Stimulated activated CD8-positive, alpha-beta memory T cell treated with anti-CD3 and anti-CD28 coated beads, Interleukin-2, amount 100 ng/mL, for 48 hours (primary cell): ENCODE data around the gene MTMR3.
"Not testable (repeated sequence)": the region's sequence is repeated elsewhere in the genome, so short reads cannot be mapped to it uniquely, and the experiment has no call there.

ENCODE experiments used
- DNase-seq, 2 donors: peaks; one replicate each; pipeline ENCODE4 v3.0.0-alpha.2; 2020; ENCODE audit warnings: low read depth in 2 of 2

The MTMR3 gene

DNA sequence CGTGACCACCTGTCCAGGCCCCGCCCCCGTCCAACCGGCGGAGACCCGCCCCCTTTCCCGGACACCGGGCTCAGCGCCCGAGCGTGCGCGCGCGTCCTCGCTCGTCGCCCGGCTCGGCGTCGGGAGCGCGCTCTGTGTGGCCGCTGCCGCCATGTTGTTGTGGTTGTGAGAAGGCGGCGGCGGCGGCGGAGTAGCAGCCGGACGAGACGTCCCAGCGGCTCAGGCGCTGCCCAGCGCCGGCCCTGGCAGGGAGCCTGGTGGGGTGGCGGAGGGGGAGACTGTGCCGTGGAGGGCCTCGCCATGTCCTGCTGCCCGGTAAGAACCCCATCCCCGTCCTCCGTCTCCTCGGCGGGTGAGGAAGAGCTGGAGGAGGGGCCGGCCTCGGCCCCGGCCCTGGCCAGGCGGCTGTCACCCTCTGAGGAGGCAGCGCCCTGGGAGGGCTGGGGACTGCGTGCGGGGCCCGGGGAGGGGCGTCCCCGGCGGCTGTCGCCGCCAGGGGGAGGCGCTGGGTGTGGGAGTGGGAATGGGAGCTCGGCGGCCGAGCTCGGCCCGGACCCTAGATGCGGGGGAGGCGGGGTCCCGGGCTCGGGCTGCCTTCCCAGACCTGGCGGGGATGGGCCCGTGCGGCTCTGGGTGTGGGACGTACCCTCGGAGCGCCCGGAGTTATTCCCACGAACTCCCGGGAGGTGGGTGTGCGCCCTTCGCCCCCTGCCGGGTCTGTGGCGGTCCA, at the start of gene MTMR3:
TSS of gene MTMR3 (plus strand) at position 130 of the 730 bp plus-strand sequence. CDS start 87,886 bp downstream, outside the sequence.
- peak; percentile 89 to 92 for DNase-seq

DNA sequence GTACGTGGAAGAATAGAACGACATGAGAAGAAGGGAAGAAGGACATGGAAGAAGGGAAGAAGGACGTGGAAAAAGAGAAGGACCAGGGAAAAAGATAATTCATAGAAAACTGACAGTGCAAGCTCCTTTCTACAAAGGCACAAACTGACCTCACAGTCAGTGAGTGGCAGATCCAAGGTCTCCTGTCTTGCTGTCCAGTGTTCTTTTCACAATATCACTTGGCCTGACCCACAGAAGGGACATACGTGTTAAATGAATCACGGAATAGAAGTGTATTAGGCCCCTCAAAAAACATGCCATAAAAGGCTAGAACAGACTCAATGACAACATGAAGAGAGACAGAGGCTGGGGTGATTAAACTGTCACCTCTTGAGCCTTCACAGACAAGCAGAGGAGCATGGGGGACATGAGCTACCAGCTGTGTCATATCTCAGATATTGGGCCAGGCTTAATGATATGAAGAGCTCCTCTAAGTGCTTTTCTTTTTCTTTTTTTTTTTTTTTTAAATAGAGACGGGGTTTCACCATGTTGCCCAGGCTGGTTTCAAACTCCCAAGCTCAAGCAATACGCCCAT, 49.5 kb upstream of the MTMR3 start:
- DNase-seq: no peak

DNA sequence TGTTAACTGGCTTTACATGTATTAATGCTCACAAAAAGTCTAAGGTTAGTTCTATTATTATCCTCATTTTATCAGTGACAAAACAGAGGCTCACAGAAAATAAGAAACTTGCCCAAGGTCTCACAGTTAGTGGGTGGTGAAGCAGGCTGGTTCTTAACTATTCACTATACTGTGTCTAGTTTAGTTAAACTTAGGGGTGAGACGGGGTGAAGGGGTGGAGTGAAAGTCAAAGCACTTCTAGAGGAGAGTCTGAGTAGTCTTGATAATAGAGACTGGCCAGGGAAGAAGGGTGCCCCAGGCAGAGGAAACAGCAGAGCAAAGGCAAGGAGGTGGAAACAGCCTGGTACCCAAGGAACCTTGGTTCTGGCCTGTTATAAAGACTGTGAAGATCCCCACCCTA, 48.9 kb upstream of the MTMR3 start:
- no peak for DNase-seq

DNA sequence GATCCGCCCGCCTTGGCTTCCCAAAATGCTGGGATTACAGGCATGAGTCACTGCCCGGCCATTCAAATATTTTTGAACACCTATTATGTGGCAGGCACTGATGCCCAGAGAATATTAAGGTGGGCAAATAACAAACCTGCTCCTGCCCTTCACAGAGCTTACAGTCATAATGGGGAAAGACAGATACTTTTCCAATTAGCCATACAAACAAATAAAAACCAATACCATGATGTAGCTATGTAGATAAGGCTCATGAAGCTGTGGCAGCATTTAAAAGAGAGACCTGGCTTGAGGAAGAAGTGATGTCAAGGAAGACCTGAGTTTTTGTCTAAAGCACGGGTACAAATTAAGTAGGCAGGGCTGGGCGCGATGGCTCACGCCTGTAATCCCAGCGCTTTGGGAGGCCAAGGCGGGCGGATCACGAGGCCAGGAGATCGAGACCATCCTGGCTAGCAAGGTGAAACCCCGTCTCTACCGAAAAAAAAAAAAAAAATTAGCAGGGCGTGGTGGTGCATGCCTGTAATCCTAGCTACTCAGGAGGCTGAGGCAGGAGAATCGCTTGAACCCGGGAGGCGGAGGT, 46.1 kb upstream of the MTMR3 start:
- not testable (repeated sequence) for DNase-seq

DNA sequence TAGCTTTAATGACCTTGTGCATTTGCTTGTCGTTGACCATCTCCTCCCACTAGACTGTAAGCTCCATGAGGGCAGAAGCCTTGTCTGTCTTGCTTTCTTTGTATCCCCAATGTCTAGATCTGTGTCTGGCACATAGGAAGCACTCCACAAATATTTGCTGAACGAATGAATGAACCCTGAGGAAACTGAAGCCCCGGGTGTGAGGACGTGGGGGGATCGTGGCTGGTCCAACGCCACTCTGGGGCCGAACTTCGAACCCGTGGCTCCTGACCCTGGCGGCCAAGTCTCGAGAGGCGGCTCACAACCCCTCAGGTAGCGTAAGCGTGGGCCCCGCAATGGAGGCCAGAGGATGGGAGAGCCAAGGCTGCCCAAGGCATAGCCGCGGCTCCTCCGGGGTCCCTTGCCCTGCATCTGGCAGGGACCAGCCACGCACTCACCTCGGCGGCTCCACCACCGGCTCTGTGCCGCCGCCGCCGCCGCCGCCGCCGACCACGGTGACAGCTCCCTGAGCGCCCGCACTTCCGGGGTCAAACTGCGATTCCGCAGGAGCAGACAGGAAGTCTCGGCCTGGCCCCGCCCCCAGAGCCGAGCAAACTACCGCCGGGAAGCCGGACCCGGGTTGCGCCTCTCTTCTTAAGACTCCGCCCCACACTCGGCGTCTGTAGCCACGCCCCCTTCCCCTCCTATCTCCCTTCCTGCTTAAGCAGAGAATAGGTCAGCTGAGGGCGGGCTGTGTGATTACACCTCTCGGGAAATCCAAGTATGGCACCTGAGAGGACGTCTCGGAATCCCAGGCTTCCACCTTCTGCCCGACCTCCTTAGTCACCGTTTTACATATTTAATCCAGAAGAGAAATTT, 45.0 kb upstream of the MTMR3 start, which contains the start of gene ASCC2:
TSS of gene ASCC2 (minus strand) at position 534 of the 858 bp plus-strand sequence. CDS start 5,949 bp downstream, outside the sequence.
- peak; percentile 99 for DNase-seq

DNA sequence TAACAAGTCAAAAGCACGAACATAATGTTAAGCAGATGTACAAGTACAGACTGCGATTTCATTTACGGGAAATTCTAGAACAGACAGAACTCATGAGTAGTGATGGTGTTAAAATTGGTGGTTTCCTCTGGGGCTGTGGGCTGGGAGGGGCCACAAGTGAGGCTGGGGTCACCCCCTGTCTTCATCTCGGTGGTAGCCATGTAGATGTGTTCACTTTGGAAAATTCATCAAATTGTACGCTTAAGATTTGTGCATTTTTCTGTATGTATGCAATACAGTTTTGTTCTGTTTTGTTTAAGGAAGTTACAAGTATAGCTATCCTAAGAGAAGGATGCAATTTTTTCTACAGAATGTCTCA, 44.4 kb upstream of the MTMR3 start:
- DNase-seq: no peak

DNA sequence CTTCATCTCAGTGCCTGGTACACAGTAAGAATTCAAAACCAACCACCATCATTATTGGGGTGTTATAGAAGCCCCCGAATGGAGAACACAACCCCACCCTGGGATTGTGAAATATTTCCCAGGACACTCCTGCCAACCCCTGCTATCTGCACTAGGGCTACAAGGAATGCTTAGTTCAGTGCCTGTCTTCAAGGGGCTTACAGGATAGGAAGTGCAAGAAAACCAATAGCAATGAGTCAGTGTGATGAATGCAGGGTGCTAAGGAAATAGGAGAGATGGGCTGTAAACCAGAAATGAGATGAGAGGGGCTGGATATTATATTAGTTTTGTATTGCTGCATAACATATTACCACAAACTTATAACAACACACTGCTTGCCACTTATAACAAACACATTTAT, 43.9 kb upstream of the MTMR3 start:
- DNase-seq: no peak

DNA sequence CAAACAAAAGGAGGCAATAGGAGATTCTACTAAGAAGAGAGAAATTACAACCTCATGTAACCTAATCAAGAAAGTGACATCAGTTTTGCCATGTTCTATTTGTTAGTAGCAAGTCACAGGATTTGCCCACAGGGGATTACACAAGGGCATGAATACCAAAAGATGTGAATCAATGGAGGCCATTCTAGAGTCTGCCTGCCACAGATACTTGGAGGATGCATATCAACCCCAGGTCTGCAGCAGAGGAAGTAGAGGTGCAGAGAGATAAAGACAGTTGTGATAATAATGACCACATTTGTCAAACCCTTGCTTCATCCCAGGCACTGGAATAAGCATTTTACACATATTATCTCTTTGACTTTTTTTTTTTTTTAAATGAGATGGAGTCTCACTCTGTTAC, 42.5 kb upstream of the MTMR3 start:
- no peak for DNase-seq

DNA sequence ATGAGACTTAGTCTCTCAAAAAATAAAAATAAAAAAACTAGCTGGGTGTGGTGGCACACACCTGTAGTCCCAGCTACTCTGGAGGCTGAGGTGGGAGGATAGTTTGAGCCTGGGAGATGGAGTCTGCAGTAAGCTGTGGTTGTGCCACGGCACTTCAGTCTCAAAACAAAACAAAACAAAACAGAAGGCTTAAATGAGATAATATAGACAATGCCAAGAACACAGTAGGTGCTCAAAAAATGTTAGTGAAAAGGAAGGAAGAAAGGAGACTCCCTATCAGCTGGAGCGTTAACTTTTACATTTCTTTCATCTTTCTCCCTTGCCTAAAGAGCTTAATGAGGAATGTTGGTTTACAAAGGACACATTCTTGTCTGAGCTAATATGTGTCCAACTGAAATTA, 40.8 kb upstream of the MTMR3 start:
- no peak for DNase-seq

DNA sequence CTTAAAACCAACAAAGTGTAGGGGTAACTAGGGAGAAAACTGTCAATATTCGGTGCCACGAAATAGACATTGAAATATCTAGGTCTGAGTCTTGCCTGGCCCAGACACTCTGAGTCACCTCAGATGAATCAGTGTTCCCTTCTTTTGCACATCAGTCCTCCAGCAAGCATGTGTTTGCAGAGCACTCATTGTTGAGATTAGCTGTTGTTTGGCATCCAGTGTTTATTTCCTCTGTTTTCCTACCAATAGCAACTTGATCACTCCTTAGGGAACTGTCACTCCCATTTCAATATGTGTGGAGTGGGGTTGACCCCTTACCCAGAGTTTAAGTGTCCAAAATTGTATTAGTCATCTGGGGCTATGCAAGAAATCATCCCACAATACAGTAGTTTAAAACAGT, 40.2 kb upstream of the MTMR3 start:
- no peak for DNase-seq

DNA sequence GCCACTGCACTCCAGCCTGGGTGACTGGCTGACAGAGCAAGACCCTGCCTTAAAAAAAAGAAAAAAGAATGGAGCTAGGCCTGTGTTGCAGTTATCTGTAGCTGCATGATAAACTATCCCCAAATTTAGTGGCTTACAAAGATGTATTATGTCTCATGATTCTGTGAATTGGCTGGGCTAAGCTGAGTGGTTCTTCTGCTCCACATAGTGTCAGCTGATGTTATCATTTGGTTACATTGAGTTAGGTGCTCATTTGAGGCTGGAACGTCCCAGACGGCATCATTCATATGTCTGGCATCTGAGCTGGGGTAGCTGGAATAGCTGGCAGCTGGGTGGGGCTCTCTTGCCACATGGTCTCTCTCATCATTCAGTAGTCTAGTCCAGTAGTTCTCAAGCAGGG, 36.7 kb upstream of the MTMR3 start:
- no peak for DNase-seq

DNA sequence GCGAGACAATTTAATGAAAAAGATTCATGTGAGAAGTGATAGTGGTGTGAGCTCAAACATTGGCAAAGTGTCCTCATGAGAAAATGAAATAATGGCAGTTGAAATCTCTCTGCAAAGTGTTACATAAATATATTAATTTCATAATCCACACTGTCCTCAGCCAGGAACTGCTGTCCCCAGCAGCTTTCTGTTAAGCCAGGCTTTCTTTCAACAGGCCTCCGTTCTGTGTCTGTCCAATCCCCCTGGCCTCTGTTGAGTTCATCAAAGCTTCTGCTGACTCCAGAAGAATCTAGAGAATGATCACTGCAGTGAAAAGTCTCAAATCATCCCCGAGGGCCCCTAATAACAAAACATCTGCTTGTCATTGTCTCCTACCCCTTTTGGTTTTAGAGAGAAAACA, 34.9 kb upstream of the MTMR3 start:
- DNase-seq: no peak

DNA sequence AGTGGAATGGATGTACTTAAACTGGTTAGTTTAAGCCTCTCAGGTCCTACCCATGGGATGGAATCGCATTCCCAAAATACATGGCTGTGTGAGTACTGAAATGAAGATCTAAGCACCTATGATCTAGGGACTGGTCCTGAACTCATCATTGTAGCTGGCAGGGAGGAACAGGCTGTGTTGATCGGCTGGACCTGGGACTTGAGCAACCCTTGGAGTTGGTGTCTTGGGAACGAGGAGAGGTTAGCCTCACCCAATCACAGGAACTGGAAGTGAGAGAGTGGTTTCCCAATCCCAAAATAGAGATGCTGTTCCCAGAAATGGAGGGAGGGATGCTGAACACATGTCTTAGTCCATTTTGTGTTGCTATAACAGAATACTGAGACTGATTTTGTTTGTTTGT, 28.5 kb upstream of the MTMR3 start:
- DNase-seq: no peak

DNA sequence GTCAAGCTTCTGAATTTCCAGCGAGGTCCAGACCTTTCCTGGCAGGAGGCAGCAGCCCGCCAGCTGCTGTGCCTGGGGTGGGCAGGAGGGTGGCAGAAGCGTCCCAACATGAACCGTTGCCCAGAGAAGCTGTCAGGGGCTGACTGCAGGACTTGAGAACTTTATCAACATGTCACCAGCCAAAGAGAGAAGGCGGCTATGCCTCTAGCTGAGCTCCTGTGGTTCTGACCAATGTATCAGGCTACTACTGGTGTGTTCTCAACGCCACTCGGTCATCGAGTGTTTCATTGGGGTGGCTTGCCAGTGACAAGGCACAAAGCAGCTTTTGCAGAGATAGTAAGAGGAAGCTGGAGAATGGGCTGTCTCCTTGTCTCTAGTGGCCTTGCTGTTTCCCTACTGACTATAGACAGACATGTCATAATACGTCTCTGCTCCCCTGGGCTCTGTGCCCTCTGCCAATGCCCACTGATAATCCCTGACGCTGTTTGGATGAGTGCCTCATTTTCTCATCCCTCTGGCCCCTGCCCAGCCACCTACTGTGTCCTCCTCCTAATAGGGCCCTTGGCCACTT, 27.3 kb upstream of the MTMR3 start:
- DNase-seq: no peak

DNA sequence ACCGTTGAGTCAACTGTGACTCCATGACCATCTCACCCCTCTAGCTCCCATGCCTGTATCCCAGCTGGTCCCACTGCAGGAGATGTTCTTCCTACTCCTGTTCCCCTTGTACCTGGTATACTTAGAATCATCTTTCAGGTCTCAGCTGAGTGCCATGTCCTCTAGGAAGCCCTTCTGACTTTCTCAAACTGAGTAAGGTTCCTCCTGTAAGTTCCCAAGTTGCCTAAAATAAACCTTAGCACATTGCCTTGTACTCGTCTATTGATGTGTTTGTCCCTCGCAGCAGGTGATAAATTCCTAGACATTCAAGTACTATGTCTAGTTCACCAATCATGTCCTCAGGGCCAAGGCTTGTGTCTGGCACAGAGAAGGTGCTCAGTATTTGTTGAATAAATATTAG, 26.5 kb upstream of the MTMR3 start:
- no peak for DNase-seq

DNA sequence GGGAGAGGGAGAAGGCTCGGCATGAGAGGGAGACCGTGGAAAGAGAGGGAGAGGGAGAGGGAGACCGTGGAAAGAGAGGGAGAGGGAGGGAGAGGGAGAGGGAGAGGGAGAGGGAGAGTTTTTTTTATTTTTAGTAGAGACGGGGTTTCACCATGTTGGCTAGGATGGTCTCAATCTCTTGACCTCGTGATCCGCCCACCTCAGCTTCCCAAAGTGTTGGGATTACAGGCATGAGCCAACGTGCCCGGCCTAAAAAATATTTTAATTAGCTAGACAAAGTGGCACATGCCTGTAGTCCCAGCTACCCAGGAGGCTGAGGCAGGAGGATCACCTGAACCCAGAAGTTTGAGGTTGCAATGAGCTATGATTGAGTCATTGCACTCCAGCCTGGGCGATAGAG, 23.9 kb upstream of the MTMR3 start:
- DNase-seq: not testable (repeated sequence)

DNA sequence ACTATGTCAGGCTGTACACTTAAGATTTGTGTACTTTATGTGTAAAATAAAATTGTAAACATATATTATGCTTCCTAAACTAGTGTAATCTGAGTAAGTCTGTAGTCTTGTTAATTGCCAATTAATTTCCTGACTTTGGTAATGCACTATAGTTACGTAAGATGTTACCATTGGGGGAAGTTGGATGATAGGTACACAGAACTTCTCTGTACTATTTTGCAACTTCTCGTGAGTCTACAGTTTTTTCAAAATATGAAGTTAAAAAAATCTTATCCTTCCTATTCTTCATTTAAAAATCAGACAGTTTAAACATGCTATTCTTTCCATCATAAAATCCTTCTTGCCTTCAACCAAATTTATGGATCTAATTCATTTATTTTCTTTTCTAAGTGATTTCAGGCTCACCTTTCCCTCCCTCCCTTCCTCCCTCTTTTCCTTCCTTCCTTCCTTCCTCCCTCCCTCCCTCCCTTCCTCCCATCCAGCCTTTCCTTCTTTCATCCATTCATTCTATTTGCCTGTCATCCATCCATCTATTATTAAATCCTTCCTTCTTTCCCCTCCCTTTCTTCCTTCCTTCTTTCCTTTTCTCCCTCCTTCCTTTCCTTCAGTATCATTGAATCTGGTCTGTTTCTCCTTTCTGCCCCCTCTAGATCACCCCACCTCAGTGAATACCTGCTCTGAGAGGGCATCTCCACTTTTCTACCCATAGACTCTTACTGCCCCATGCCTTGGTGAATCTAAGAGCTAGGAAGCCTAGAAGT, 22.8 kb upstream of the MTMR3 start:
- DNase-seq: no peak

DNA sequence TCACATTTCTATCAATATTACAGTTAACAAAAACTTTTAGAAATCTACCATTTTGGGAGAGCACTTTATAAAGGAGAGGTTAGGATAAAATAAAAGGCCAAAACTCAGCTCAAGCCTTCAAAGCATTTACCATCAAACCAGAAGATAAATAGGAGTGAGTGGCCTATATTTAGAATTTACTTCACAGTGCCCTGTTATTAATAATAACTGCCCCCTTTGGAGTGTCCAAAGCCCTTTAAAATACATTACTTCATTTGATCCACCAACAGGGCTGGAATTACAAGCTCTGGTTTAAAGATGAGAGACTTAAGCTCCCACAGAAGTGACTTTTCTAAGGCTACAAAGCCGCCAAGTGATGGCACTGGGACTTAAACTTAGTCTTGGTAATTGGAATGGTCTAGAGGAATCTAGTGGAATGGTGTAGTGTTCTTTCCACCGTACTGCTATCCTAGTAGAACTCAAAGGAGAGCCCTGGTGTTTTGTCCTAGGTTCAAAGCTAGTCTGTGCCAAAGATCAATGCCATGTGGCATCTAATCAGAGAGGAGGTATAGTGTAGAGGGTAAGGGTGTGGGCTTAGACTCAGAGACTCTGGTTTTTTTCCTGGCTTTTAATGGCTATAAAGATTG, 21.2 kb upstream of the MTMR3 start:
- no peak for DNase-seq

DNA sequence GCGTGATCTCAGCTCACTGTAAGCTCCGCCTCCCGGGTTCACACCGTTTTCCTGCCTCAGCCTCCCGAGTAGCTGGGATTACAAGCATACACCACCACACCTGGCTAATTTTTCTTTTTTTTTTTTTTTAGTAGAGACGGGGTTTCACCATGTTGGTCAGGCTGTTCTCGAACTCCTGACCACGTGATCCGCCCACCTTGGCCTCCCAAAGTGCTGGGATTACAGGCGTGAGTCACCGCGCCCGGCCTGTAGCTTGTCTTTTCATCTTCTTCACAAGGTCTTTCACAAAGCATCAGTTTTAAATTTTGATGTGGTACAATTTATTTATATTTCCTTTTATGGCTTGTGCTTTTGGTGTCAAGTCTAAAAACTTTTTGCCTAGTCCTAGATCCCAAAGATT, 17.4 kb upstream of the MTMR3 start:
- DNase-seq: not testable (repeated sequence)

DNA sequence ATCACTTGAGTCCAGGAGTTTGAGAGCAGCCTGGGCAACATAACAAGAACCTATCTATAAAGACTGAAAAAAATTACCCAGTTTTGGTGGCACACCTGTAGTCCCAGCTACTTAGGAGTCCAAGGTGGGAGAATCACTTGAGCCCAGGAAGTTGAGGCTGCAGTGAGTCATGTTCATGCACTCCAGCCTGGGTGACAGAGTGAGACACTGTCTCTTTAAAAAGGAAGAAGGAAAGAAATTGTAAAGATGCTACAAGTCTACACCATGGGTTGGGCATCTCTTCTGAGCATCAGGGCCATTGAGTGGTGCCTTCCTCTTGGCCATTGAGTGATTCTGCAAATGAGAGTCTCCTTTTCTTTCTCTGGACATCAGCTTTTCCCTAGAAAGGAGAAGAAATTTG, 15.7 kb upstream of the MTMR3 start:
- DNase-seq: no peak

DNA sequence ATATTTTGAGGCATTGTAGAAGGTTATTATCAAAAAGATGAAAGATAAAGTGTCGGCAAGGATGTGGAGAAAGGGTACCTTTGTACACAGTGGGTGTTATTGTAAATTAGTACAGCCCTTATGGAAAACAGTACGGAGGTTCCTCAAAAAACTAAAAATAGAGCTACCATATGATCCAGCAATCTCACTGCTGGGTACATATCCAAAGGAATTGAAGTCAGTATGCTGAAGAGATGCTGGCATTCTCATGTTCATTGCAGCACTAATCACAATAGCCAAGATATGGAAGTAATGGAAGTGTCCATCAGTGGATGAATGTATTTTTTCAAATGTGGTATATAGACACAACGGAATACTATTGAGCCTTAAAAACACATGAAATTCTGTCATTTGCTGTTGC, 15.1 kb upstream of the MTMR3 start:
- no peak for DNase-seq
